Activated CD4-positive, alpha-beta T cell treated with anti-CD3 and anti-CD28 coated beads, Interleukin-2, amount 50 U/mL, for 24 hours (primary cell): ENCODE data around the gene PTPN1.

Experiments used
- DNase-seq, 2 donors: peaks; one replicate each; pipeline ENCODE4 v3.0.0-alpha.2; 2020; ENCODE audit warnings: low read depth in 1 of 2, low spot score in 1 of 2

Gene PTPN1

GRCh38 chr20:50510706-50511542 is 741 bp downstream of the PTPN1 start:
- DNase-seq: no peak

DNA sequence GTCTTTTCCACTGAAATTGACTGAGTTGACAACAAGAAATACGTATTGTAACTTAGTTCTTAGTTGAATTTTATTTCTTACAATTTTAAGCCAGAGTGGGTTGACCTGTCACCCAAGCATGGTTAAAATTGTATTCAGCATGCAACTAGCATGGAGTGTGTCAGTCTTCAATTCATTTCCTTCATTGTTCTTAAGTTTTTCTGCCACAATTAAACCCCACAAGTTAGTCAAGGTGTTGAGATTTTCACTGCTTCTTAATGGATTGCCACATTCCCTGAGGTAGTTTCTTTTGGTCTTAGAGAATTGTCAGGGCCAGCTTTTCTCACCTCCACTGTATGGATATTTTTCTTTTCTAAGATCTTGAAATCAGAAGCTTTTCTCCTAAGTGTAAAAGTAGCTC is 2.1 kb downstream of the PTPN1 start:
- no peak for DNase-seq

DNA sequence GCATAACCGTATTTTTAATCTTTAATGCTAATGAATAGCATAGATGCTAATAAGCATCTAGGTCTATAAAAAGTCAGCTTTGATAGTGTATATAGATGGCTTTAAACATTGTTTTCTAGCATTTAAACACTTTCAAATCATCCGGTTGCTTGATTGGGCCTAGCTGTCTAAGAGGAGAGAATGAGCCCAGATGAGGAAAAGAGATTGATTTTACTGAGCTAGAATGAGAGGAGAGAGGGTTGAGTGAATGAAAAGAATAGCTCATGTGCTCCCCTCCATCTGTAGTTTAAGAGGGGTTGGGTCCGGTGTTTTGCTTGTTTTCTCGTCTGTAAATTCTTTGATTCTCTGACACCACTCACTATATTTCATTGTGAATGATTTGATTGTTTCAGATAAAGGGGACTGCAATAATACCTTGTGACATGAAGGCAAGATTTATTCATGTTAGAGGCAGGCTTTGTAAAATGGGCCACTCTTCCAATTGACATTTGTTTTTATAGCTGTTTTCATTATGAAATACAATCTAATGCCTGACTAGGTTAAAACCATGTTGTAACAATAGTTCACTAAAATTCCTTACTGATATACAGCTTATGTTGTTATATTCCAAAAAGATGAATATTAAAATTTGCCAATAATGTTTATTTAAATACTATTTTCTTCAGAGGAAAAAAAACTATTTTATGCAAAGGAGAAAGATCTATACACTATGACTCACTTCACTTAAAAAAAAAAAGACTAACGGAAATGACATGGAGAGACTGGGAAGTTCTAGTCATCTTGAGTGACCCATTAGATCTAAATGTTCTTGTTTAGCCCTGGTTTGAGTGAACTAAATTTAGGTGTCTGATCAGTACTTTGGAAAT is 3.2 kb downstream of the PTPN1 start:
- DNase-seq: no peak

- DNase-seq: no peak
Observed at GRCh38 chr20:50514035-50514337, 3.8 kb downstream of the PTPN1 start.

- no peak for DNase-seq
Observed at GRCh38 chr20:50514750-50515149, 4.6 kb downstream of the PTPN1 start.

GRCh38 chr20:50515471-50516106 is 5.4 kb downstream of the PTPN1 start:
- no peak for DNase-seq

DNA sequence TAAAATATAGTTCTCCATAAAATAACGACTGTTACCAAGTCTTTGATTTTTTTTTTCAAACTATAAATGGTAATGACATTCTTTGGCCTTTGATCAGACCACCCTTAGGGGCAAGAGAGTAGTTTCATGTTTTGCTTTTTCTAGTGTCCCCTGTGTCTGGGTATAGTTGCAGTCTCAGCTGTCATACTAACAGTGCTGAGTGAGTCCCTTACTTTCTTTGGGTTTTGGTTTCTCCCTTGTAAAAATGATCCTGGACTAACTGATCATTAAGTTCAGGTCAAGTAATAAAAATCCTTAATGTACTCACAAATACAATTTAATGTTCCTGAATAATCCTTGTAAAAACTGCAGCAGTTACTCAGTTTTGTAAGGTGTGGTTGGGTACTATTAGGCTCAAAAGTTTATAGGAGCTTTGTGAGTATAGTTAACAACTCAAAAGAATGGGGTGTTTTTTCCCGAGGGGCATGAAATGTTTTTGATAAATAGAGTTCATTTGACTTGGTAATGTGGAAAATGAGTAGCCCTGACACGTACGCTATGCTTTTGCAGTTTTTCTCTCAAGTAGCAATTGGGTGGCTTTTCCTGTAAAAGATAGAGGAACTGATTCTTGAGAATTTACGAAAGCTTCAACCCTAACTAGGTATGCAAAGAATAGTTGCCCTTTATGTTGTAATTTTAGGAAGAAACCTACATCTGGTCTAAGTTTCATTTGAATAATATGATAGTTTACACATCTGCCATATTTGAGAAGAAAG is 6.2 kb downstream of the PTPN1 start:
- DNase-seq: no peak

GRCh38 chr20:50516935-50517816 is 7.0 kb downstream of the PTPN1 start:
- DNase-seq: no peak

DNA sequence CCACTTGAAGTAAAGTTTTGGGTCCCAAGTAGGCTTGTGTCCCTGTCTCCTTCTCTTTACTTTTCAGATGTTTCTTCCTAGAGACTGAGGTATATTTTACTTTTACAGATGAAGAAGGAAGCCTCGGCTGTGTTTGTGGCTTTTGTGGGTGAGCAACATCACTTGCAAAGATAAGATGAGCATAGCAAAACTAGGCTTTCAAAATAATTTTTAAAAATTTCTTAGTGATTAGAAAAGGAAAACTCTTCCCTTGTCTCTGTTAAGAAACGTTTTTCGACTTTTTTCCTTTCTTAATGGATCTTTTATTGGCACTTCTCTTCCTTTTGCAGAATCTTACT is 7.6 kb downstream of the PTPN1 start:
- no peak for DNase-seq

DNA sequence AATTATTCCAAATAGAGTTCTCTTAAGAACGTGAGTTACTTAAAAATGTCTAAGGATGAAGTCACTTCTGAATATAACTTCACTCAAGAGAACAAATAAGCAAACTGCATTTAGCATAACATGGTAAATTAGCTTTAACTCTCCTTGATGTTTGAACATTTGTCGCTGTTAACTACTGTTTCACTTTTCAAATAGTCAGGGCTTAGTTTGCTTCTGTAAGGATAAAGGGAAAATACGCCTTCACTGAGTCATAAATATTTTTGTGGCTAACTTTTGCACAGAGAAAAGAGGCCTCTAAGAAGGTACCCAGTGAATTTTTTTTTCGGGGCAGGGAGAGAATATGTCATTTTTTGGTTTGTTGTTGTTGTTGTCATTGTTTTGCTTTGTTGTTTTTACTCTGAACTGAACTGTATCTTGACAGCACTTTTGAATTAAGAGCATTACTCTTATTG is 8.1 kb downstream of the PTPN1 start:
- no peak for DNase-seq

GRCh38 chr20:50519036-50519762 is 9.0 kb downstream of the PTPN1 start:
- peak in 1 of 2 donors; percentile 19 for DNase-seq

DNA sequence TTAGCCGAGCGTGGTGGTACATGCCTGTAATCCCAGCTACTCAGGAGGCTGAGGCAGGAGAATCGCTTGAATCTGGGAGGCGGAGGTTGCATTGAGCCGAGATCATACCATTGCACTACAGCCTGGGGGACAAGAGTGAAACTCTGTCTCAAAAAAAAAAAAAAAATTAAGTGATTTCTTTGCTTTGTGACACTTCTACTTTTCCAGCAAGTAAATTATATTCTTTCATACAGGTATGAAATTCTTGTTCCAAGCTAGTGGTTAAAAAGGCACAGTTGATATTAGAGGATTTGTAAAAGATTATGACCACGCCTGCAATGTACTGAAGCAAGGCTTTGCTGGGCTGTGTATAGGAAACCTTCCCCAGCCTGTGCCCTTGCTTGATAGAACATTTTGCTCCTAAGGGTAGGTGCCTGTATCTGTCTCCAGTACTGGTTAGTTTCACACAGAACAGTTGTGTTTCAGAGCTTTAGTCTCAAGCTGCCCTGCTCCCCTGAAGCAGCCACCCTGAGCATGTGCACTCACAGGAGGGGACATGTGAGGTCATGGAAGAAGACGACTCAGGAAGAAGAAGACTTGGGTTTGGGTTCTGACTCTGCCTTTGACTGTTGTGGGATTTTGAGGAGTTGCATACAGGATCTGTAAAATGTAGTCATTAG is 10.2 kb downstream of the PTPN1 start:
- DNase-seq: peak in 1 of 2 donors; percentile 37

GRCh38 chr20:50521221-50522052 is 11.3 kb downstream of the PTPN1 start:
- no peak for DNase-seq

DNA sequence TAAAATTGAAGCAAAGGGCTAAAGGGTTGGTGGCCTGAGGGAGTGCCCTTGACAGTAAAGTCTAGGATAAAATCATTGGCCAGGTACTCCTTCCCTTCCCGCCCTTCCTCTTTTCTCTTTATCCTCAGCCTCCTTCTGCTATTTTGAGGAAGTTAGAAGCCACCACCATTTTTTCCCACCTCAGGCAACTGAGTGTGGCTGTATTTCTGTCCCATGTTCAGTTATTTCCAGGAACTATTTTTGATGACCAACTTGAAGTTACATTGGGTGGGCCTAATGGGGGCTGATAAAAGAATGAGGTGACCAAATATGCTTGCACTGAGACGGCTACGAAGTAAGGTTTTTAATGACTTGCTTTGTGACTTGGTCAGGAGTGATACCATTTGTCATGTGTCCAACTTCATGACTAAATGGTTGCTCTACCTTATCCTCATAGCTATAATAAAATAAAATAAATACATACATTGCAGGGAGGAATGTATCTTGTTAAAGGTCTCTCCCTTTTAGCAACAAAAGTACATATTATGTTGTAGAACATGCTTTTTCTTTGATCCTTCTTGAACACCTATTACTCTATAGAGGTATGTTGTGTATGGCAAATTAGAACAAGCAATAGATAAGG is 12.0 kb downstream of the PTPN1 start:
- no peak for DNase-seq

- DNase-seq: no peak
Observed at GRCh38 chr20:50523552-50524167, 13.5 kb downstream of the PTPN1 start.

- no peak for DNase-seq
Observed at GRCh38 chr20:50525681-50526080, 15.5 kb downstream of the PTPN1 start.

DNA sequence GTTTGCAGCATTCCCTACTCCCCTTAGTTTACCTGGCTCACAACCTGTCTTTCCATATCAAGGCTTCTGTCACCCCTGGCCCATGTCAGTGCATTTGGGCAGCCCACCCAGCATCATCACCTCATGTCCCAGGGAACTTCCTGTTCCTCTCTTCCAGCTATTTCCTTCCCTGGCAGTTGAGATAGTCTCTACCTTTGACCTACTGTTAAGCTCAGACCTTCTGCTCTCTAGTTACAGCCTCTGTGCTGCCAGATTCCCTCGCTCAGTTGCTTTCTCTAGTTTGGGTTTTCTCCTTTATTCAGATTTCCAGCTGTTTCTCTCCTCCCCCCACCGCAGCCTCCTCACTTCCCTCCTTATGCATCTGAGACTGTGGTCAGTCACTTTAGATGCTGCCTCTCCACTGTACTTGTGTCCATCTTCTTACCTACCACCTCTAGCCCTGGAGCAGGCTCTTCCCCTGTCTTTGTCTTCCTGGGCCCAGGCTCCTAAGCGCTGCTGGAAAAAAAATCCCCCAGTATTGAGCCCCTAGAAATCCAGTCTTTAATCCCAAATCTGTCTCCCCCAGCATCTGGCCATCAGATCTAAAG is 16.3 kb downstream of the PTPN1 start:
- DNase-seq: no peak
